Ovary (tissue), 9 donors: ENCODE data around the gene CCR4. TPM values are rescaled to one million over a fixed set of nuclear protein-coding genes. Genes with fewer than 3 reads are reported as not detected.
"Not testable (repeated sequence)": the region's sequence is repeated elsewhere in the genome, so short reads cannot be mapped to it uniquely, and the experiment has no call there.

Source experiments
- DNase-seq, 5 donors: peaks; one replicate each; pipeline ENCODE4 v3.0.0-alpha.2; 2019 to 2020
- H3K27ac ChIP-seq, 2 donors: fragments of 200-600 bp; one replicate each; pipeline versions ENCODE4 v1.5.1 to v1.8.0; 2019 to 2022
- H3K27me3 ChIP-seq: fragments of 200-600 bp; one replicate; pipeline ENCODE4 v1.8.0; 2022
- H3K36me3 ChIP-seq: fragments of 200-600 bp; sonication (generic); one replicate; pipeline ENCODE4 v1.5.1; 2019
- H3K4me1 ChIP-seq: one replicate; pipeline ENCODE4 v1.8.1; 2013; ENCODE audit warnings: mild to moderate bottlenecking, moderate library complexity; ENCODE audit not compliant: insufficient read depth
- H3K4me3 ChIP-seq: fragments of 200-600 bp; sonication (generic); one replicate; pipeline ENCODE4 v1.5.1; 2017
- H3K9me3 ChIP-seq, 2 donors: fragments of 200-600 bp in 1 of 2; sonication (generic) in 1 of 2; one replicate each; pipeline versions ENCODE4 v1.5.1 to v1.8.1; 2013 to 2019; ENCODE audit warnings: mild to moderate bottlenecking in 1 of 2, moderate library complexity in 1 of 2
- EP300 ChIP-seq: sonication (generic); formaldehyde crosslinking; IDR thresholded peaks from one replicate; pipeline ENCODE4 v1.6.1; 2017; ENCODE audit warnings: antibody characterized with exemption
- POLR2A ChIP-seq: fragments of 450-650 bp; IDR thresholded peaks from one replicate; pipeline ENCODE4 v1.6.1; 2017; ENCODE audit warnings: antibody characterized with exemption, mild to moderate bottlenecking, moderate library complexity
- WGBS, 3 donors: extraction: QIAGEN DNeasy Blood & Tissue Kit in 1 of 3; methylation state at CpG; one replicate each; pipeline versions ENCODE4 v1.1.5 to v1.1.7; 2013 to 2017; 5-methylcytosine and 5-hydroxymethylcytosine counted together
- intact Hi-C, 4 donors: fragments of 100-400 bp; cut with DNase I; formaldehyde crosslinking; loops; one replicate each; pipeline versions ENCODE4 v1.11.0 to v1.15.1; 2022 to 2023
- polyA plus RNA-seq, 2 donors: library from polyadenylated mRNA; stranded (reverse); fragments of 200-250 nt in 1 of 2; fragments of 350-450 nt in 1 of 2; fragmentation: Illumina TruSeq in 1 of 2; extraction: RNeasy Lipid Tissue Mini Kit (QIAGEN cat#74804) in 1 of 2; gene quantifications; one replicate each; pipeline ENCODE4 v1.2.3, GENCODE V29; 2013 to 2014
- total RNA-seq, 7 donors: library from RNA; depleted of rRNA in 2 of 7; stranded (reverse); fragments of >200 nt in 2 of 7; fragmentation: NEBNext Ultra II Directional in 3 of 7; extraction: Animal tissue kit (Norgen Biotek cat#: 25700) in 3 of 7; gene quantifications; one replicate each; pipeline versions ENCODE4 v1.1.0 to v1.2.4, GENCODE V29; 2016 to 2023
- TF ChIP-seq, protein P1 (sequence below), 3 donors: fragments of 450-650 bp in 2 of 3; fragments of 200-600 bp in 1 of 3; IDR thresholded peaks; one replicate each; pipeline versions ENCODE4 v1.5.1 to v1.8.0; 2016 to 2022; ENCODE audit warnings: antibody characterized with exemption in 3 of 3, mild to moderate bottlenecking in 1 of 3
- donor health status: DM: no; HTN: no; CAD: no; lungs with moderate emphysema.
- donor health status: DM: no; HTN: no; CAD: no.
- donor health status: Bipolar disorder and iron deficiency.
- donor health status: DM: yes; HTN: yes; CAD: no.
- donor health status: DM: no; HTN: no; CAD: no.
- donor health status: DM: yes; HTN: yes; CAD: no.

Gene CCR4
- total and polyA plus RNA-seq, 9 donors, result 0.02 to 0.45 (median 0.16) TPM; not detected in 3

DNA sequence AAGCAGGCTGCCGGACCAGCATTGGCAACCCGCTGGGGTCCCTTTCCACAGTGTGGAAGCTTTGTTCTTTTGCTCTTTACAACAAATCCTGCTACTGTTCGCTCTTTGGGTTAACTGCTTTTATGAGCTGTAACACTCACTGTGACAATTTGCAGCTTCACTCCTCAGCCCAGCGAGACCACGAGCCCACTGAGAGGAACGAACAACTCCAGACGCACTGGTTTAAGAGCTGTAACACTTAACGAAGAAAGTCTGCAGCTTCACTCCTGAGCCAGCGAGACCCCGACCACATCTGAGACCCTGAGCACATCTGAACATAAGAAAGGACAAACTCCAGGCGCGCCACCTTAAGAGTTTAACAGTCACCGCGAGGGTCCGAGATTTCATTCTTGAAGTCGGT, 10.7 kb upstream of the CCR4 start:
- Histone ChIP-seq H3K27me3 (no peaks in the 10 kb centered on the region), H3K36me3 (no peaks in the 10 kb centered on the region), H3K27ac (no peak overlapping the region), H3K4me1 (no peaks in the 10 kb centered on the region), H3K4me3 (no peak overlapping the region), H3K9me3 (no peaks in the 10 kb centered on the region)
- TF ChIP-seq POLR2A (no peak), EP300 (no peak)
- TF ChIP-seq, protein P1, sequence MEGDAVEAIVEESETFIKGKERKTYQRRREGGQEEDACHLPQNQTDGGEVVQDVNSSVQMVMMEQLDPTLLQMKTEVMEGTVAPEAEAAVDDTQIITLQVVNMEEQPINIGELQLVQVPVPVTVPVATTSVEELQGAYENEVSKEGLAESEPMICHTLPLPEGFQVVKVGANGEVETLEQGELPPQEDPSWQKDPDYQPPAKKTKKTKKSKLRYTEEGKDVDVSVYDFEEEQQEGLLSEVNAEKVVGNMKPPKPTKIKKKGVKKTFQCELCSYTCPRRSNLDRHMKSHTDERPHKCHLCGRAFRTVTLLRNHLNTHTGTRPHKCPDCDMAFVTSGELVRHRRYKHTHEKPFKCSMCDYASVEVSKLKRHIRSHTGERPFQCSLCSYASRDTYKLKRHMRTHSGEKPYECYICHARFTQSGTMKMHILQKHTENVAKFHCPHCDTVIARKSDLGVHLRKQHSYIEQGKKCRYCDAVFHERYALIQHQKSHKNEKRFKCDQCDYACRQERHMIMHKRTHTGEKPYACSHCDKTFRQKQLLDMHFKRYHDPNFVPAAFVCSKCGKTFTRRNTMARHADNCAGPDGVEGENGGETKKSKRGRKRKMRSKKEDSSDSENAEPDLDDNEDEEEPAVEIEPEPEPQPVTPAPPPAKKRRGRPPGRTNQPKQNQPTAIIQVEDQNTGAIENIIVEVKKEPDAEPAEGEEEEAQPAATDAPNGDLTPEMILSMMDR (IDR thresholded peaks at IDR 0.05), result no peak
- no peak for DNase-seq
- intact Hi-C loops, result no loop called here
- WGBS, 3 donors, result 87 to 91% (median 88%) methylated on average over 16 of the region's 16 CpGs

DNA sequence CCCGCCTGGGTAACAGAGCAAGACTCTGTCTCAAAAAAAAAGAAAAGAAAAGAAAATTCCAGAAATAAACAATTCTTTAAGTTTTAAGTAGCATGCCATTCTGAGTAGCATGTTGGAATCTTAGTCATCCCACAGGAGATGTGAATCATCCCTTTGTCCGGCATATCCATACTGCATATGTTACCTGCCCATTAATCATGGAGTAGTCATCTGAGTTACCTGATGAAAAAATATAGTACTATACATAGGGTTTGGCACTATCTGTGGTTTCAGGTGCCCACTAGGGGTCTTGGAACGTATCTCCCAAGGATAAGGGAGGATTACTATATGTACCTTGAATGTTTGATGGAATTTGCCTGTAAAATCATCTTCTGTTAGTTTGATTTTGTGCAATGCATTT, 6.3 kb upstream of the CCR4 start:
- H3K9me3 ChIP-seq, result no peaks in the 10 kb centered on the region
- no peak overlapping the region for H3K27ac ChIP-seq
- no peaks in the 10 kb centered on the region for H3K27me3 ChIP-seq
- 77 to 83% (median 82%) methylated on average over 3 of the region's 3 CpGs for WGBS, 3 donors
- intact Hi-C loops, result no loop called here
- no peak overlapping the region for H3K4me3 ChIP-seq
- H3K4me1 ChIP-seq, result no peaks in the 10 kb centered on the region
- DNase-seq, result no peak
- H3K36me3 ChIP-seq, result no peaks in the 10 kb centered on the region
- TF ChIP-seq EP300, result no peak
- TF ChIP-seq, protein P1 (IDR thresholded peaks at IDR 0.05), result no peak
- no peak for TF ChIP-seq POLR2A

DNA sequence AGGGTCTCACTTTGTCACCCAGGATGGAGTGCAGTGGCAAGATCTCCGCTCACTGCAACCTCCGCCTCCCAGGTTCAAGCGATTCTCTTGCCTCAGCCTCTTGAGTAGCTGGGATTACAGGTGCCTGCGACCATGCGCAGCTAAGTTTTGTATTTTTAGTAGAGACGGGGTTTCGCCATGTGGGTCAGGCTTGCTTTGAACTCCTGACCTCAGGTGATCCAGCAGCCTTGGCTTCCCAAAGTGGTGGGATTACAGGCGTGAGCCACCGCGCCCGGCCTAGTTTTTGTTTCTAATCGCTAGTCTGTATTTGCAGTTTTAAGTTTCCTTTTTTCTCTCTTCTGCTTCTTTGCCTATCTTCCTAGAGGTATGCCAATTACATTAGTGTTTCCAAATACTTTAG, 5.8 kb upstream of the CCR4 start:
- H3K27me3 ChIP-seq, DNase-seq, H3K4me3 ChIP-seq, H3K36me3 ChIP-seq, H3K4me1 ChIP-seq, H3K9me3 ChIP-seq, intact Hi-C loops, H3K27ac ChIP-seq: not testable (repeated sequence)
- 77 to 87% (median 85%) methylated on average over 11 to 12 of the region's 12 CpGs for WGBS, 3 donors

DNA sequence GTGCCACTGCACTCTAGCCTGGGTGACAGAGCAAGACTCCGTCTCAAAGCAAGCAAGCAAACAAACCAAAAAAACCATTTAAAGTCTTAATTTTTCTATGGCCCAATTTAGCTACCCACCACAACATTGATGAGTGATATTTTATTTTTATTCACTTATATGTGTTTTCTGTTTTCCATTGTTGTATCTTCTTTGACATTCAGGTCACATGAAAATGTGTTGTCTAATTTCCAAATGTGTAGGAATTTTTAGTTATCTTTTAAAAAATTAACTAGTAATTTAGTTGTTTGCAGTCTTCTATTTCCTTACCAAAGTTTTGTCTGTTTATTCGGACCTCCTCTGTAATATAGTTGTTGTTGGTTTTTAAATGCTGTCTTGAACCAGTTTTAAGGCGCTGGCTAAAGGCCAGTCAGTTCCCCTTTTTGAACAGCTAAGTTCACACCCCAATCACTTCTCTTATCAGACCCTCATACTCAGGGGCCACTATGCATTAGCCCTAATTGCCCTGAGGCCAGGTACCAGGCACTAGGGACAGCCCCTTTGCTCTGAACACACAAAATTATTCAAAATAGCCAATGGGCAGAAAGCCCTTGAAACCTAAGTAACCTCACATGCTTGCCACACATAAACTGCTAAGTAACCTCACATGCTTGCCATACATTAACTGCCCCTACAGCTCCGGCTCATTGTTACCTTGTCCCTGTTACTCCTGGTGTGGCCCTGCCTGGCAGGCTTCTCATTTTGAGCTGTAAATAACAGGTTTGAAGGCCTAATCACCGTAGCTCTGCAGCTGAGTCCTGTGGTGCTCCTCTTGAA, 4.3 kb upstream of the CCR4 start:
- Histone ChIP-seq H3K36me3 (no peaks in the 10 kb centered on the region), H3K27ac (no peak overlapping the region), H3K9me3 (no peaks in the 10 kb centered on the region), H3K4me3 (no peak overlapping the region), H3K4me1 (peaks cover 3% of the 10 kb centered on the region), H3K27me3 (no peaks in the 10 kb centered on the region)
- TF ChIP-seq EP300 (no peak), POLR2A (no peak)
- TF ChIP-seq, protein P1 (IDR thresholded peaks at IDR 0.05), result no peak
- no peak for DNase-seq
- intact Hi-C loops, result no loop called here
- WGBS, 3 donors, result 89 to 94% (median 93%) methylated on average over 5 of the region's 5 CpGs

DNA sequence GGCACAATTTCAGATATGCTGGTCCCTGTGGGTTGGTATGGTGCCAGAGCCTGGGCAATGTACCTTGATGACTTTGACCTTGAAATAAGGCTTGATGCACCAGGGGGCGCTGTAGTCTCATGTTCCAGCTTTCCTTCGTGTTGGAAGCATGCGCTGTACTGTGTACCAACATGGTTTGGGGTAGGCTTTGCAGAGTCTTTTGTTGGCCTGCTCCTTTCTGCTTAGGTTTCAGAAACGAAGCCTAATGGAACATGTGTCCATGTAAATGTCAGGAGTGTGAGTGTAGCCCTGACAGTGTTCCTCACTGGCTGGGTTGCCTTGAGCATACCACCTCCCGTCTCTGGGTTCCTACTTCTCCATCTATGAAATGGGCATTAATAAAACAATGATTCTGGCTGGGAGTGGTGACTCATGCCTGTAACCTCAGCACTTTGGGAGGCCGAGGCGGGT, 3.6 kb upstream of the CCR4 start:
- Histone ChIP-seq H3K9me3 (no peaks in the 10 kb centered on the region), H3K27ac (no peak overlapping the region), H3K4me1 (peaks cover 3% of the 10 kb centered on the region), H3K36me3 (no peaks in the 10 kb centered on the region), H3K27me3 (no peaks in the 10 kb centered on the region), H3K4me3 (no peak overlapping the region)
- 49% methylated on average over 7 of the region's 7 CpGs for WGBS, 3 donors
- intact Hi-C loops, result no loop called here
- DNase-seq, result peak; percentile 53 to 76 (median 65)
- TF ChIP-seq, protein P1 (IDR thresholded peaks at IDR 0.05), result peak in 1 of 3 donors; percentile 32
- TF ChIP-seq POLR2A, result no peak
